PC-9 (cell line): Measurements from ENCODE around the gene TLL2. TPM values are rescaled to one million over a fixed set of nuclear protein-coding genes. Genes with fewer than 3 reads are reported as not detected.

ENCODE experiments used
- BruUV-seq: library from RNA; stranded (reverse); fragments of 400-500 nt; replicated peaks from 2 replicates; lab custom pipeline; 2021; lab: Mats Ljungman, UMichigan
- CTCF ChIA-PET: fragments of 300-600 bp; sonication (Branson Sonifier 250); formaldehyde crosslinking; loops from one replicate; lab custom pipeline; 2022; ENCODE audit warnings: antibody characterized with exemption; lab: Charles Lee
- POLR2A ChIA-PET: fragments of 300-600 bp; sonication (Branson Sonifier 250); formaldehyde crosslinking; loops from one replicate; lab custom pipeline; 2022; ENCODE audit warnings: antibody characterized with exemption; ENCODE audit not compliant: unreplicated experiment; lab: Charles Lee
- DNase-seq, 2 experiments: peaks; one replicate each; pipeline versions ENCODE4 v3.0.0 to v3.0.0-alpha.2; 2015 to 2022; ENCODE audit warnings: mixed read lengths in 1 of 2
- H2AFZ ChIP-seq: fragments of 200-600 bp; sonication (generic); 2 replicates; pipeline ENCODE4 v1.8.1; 2017; ENCODE audit warnings: antibody characterized with exemption
- H3F3A ChIP-seq: fragments of 200-600 bp; sonication (generic); 2 replicates; pipeline ENCODE4 v1.8.1; 2017; ENCODE audit warnings: antibody characterized with exemption, mild to moderate bottlenecking, low read depth; ENCODE audit not compliant: insufficient read depth
- H3K27ac ChIP-seq: fragments of 200-600 bp; sonication (generic); 2 replicates; pipeline ENCODE4 v1.6.1; 2016; ENCODE audit warnings: mixed run types
- H3K27me3 ChIP-seq: fragments of 200-600 bp; sonication (generic); 2 replicates; pipeline ENCODE4 v1.6.1; 2016; ENCODE audit warnings: low read depth, mixed run types; ENCODE audit not compliant: insufficient read depth
- H3K36me3 ChIP-seq: fragments of 200-600 bp; sonication (generic); 2 replicates; pipeline ENCODE4 v1.6.1; 2016; ENCODE audit warnings: low read depth, mixed run types
- H3K4me1 ChIP-seq: fragments of 200-600 bp; sonication (generic); replicated peaks from 2 replicates; pipeline ENCODE4 v1.6.1; 2016; ENCODE audit warnings: mixed run types; ENCODE audit not compliant: insufficient read depth
- H3K4me2 ChIP-seq: fragments of 200-600 bp; sonication (generic); 2 replicates; pipeline ENCODE4 v1.6.1; 2017; ENCODE audit warnings: mixed run types
- H3K4me3 ChIP-seq: fragments of 200-600 bp; sonication (generic); 2 replicates; pipeline ENCODE4 v1.6.1; 2016; ENCODE audit warnings: mixed run types
- H3K79me2 ChIP-seq: fragments of 200-600 bp; sonication (generic); 2 replicates; pipeline ENCODE4 v1.6.1; 2017; ENCODE audit warnings: low read depth, mixed run types
- H3K9me2 ChIP-seq: fragments of 200-600 bp; sonication (generic); 2 replicates; pipeline ENCODE4 v1.8.1; 2017; ENCODE audit warnings: mild to moderate bottlenecking; ENCODE audit not compliant: insufficient read depth
- H3K9me3 ChIP-seq: fragments of 200-600 bp; sonication (generic); 2 replicates; pipeline ENCODE4 v1.8.1; 2016; ENCODE audit warnings: low read depth; ENCODE audit not compliant: insufficient read depth
- H4K20me1 ChIP-seq: fragments of 200-600 bp; sonication (generic); 2 replicates; pipeline ENCODE4 v1.8.1; 2017; ENCODE audit not compliant: insufficient read depth
- EZH2 ChIP-seq: fragments of 200-600 bp; sonication (generic); IDR thresholded peaks from 2 replicates; pipeline ENCODE4 v1.8.0; 2017; ENCODE audit warnings: antibody characterized with exemption, low read depth
- intact Hi-C: fragments of 100-400 bp; cut with micrococcal nuclease; formaldehyde crosslinking; loops from one replicate; pipeline ENCODE4 v1.10.0; 2022; ENCODE audit not compliant: unreplicated experiment
- total RNA-seq: library from RNA; stranded (reverse); gene quantifications from 2 replicates; pipeline ENCODE4 v1.2.3, GENCODE V29; 2021
- TF ChIP-seq, protein P1 (sequence below): fragments of 200-600 bp; sonication (generic); conservative IDR thresholded peaks from 2 replicates; pipeline ENCODE4 v1.6.1; 2017; ENCODE audit warnings: mixed run types, antibody characterized with exemption, mild to moderate bottlenecking, moderate library complexity

Gene TLL2
- total RNA-seq, 1 experiment from 2014 or later, result not detected

DNA sequence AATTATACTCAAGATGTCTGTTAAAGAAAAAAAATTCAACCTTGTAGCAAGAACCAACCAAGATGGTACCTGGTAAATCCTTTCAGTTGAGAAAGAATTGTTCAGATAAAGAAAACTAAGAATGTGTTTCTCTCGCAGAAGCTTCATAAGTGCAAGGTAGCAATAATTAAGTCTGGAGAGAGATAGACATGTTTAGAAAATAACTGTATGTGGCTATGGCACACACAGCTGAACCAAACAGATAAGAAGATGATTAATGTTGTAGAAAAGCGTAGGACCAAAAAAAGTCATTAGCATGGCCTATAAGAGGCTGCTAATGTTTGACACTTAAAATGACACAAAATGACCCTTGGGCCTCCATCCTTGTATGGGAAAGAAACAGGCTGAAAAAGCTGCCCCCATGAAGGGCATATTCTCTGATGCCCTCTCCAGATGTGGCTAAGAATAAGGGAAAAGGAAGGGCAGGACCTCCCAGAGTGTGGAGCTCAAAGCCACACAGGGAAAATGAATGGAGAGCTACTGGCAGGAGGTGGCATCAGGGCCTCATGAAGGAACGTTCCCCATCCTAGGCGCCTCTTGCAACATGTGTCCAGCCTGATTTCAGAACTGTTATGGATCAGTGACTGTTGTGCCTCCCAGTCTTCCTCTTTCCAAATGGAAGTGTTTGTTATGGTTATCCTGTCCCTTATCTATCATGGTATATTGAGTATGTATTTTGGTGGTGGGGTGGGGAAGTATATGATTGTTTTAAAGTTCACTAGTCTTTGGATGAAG, 30.7 kb downstream of the TLL2 start:
- no peaks in the 10 kb centered on the region for H3K4me1 ChIP-seq
- POLR2A ChIA-PET, result no interaction called here
- H3K9me2 ChIP-seq, result no peaks in the 10 kb centered on the region
- TF ChIP-seq EZH2, result no peak
- H4K20me1 ChIP-seq, result no peaks in the 10 kb centered on the region
- no peaks in the 10 kb centered on the region for H3K27me3 ChIP-seq
- no peaks in the 10 kb centered on the region for H3K36me3 ChIP-seq
- no TSS peak for BruUV-seq
- intact Hi-C loops, result no loop called here
- no peak for DNase-seq
- no peak overlapping the region for H3K4me3 ChIP-seq
- no peaks in the 10 kb centered on the region for H3K79me2 ChIP-seq
- no peaks in the 10 kb centered on the region for H3K9me3 ChIP-seq
- no peak overlapping the region for H3K27ac ChIP-seq
- CTCF ChIA-PET, result no interaction called here
- H3F3A ChIP-seq, result no peaks in the 10 kb centered on the region
- H3K4me2 ChIP-seq, result no peak overlapping the region
- no peak overlapping the region for H2AFZ ChIP-seq

DNA sequence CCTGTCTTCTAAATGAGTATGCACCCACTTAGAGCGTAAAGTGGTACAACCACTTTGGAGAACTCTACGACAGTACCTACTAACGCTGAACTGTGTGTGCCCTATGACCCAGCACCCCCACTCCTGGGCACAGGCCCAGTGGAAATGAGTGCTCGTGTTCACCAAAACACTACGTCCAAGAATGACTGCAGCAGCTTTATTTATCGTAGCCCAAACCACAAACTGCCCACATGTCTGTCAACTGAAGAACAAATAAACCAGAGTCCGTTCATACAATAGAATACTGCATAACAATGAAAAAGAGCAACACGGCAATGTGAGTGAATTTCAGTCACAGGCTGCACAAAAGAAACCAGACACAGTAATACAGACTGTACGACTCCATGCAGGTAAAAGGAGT, 35.4 kb downstream of the TLL2 start:
- no peak for DNase-seq
- CTCF ChIA-PET, result no interaction called here
- no peaks in the 10 kb centered on the region for H3K79me2 ChIP-seq
- intact Hi-C loops, result no loop called here
- H3K4me1 ChIP-seq, result no peaks in the 10 kb centered on the region
- no peak overlapping the region for H3K4me3 ChIP-seq
- no peaks in the 10 kb centered on the region for H3K9me2 ChIP-seq
- H3K36me3 ChIP-seq, result no peaks in the 10 kb centered on the region
- H3K27me3 ChIP-seq, result 0 out of 2 replicates have a peak, but pooled peaks cover 5% of the 10 kb centered on the region
- H3K27ac ChIP-seq, result no peak overlapping the region
- H4K20me1 ChIP-seq, result no peaks in the 10 kb centered on the region
- no peak for TF ChIP-seq EZH2
- TF ChIP-seq, protein P1, sequence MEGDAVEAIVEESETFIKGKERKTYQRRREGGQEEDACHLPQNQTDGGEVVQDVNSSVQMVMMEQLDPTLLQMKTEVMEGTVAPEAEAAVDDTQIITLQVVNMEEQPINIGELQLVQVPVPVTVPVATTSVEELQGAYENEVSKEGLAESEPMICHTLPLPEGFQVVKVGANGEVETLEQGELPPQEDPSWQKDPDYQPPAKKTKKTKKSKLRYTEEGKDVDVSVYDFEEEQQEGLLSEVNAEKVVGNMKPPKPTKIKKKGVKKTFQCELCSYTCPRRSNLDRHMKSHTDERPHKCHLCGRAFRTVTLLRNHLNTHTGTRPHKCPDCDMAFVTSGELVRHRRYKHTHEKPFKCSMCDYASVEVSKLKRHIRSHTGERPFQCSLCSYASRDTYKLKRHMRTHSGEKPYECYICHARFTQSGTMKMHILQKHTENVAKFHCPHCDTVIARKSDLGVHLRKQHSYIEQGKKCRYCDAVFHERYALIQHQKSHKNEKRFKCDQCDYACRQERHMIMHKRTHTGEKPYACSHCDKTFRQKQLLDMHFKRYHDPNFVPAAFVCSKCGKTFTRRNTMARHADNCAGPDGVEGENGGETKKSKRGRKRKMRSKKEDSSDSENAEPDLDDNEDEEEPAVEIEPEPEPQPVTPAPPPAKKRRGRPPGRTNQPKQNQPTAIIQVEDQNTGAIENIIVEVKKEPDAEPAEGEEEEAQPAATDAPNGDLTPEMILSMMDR, result no peak
- H3F3A ChIP-seq, result no peaks in the 10 kb centered on the region
- H3K9me3 ChIP-seq, result no peaks in the 10 kb centered on the region
- H2AFZ ChIP-seq, result no peak overlapping the region
- POLR2A ChIA-PET, result no interaction called here
- H3K4me2 ChIP-seq, result no peak overlapping the region
- BruUV-seq, result no TSS peak

DNA sequence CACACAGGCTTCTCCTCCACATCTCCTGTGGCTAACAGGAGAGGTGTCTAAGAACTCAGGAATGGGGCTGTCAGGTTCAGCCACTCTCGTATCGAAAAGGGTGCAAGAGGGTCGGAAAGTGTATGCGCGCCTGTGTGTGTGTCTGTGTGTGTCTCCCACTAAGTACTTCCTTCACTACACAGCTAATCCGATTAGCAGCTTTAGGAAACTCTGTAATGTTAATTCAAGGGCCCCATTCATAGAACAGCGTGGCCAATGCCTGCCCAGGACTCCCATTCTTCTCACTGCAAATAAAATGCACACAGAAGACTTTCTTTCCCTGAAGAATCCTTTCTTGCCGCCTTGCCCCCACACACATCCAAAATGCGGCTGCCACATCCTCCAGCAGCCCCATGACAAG, 39.9 kb downstream of the TLL2 start:
- Histone ChIP-seq H2AFZ (no peak overlapping the region), H3K79me2 (no peaks in the 10 kb centered on the region), H3F3A (no peaks in the 10 kb centered on the region), H3K4me3 (no peak overlapping the region), H3K27ac (no peak overlapping the region), H3K4me1 (no peaks in the 10 kb centered on the region), H4K20me1 (no peaks in the 10 kb centered on the region), H3K9me3 (no peaks in the 10 kb centered on the region), H3K36me3 (no peaks in the 10 kb centered on the region), H3K4me2 (no peak overlapping the region), H3K27me3 (0 out of 2 replicates have a peak, but pooled peaks cover 5% of the 10 kb centered on the region), H3K9me2 (no peaks in the 10 kb centered on the region)
- no TSS peak for BruUV-seq
- intact Hi-C loops, result no loop called here
- no peak for DNase-seq
- CTCF ChIA-PET, result no interaction called here
- POLR2A ChIA-PET, result no interaction called here
- no peak for TF ChIP-seq EZH2
- TF ChIP-seq, protein P1, result no peak
